OCI-LY1 (cell line): ENCODE data around the gene CSF1.

Source experiments
- CTCF ChIP-seq: fragments of 200-600 bp; sonication (generic), shearing (Covaris generic); IDR thresholded peaks from 2 replicates; pipeline ENCODE4 v1.5.1; 2017; ENCODE audit warnings: mild to moderate bottlenecking, antibody characterized with exemption, low read length, moderate library complexity, mixed read lengths
- EZH2 ChIP-seq: fragments of 200-600 bp; sonication (generic), shearing (Covaris generic); IDR thresholded peaks from 2 replicates; pipeline ENCODE4 v1.8.0; 2017; ENCODE audit warnings: borderline replicate concordance, mixed run types, mild to moderate bottlenecking, antibody characterized with exemption, low read length, moderate library complexity, mixed read lengths

GRCh38 chr1:109923946-109924275 lies 13.3 kb downstream of the CSF1 start:
- TF ChIP-seq CTCF (no peak), EZH2 (no peak)
